HG03175 (cell line): Measurements from ENCODE around the gene PRKCG.
"Not testable (repeated sequence)": the region's sequence is repeated elsewhere in the genome, so short reads cannot be mapped to it uniquely, and the experiment has no call there.

Experiments
- ATAC-seq: cut with Tn5 transposase; IDR thresholded peaks from one replicate; pipeline ENCODE4 v1.9.1; 2021; ENCODE audit warnings: mild to moderate bottlenecking, moderate library complexity; ENCODE audit not compliant: unreplicated experiment

PRKCG gene

DNA sequence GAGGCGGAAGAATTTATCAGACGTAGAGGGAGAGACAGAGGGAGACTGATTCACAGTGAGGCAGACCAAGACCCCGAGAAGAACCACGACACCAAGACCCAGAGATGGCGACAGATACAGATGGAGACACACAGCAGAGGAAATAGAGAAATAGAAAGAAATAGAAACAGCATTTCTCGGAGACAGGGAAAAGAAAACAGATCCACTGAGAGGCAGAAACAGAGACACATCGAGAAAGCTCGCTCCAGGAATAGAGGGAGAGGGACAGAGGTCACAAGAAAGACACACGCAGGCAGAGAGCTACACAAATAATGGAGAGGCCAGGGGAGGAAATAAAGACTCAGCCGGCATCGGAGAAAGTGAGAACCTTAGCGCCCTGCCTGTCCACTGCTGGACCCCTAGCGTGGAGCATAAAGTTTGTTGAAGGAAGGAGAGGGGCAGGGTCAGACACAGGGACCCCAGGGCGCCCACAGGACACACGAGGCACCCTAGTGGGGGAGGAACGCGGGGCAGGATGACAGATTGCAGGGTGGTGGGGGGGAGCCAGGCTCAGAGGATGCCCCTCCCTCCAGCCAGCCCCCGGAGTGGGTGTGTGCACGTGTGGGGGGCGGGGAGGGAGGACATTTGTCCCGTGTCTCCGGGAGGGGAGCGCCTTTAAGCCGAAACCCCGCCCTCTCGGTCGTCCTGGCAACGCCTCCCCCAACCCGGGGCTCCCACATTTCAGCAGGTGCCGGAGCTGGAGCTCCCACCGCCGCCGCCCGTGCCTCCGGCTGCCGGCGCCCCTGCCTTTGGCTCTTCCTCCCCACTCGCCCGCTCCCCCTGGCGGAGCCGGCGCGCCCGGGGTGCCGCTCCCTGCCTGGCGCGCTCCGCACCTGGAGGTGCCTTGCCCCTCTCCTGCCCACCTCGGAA, at the start of gene PRKCG:
Gene PRKCG, plus strand, starts transcription at position 716 of the 909 bp plus-strand sequence. CDS start 298 bp downstream, outside the sequence.
- no peak for ATAC-seq

DNA sequence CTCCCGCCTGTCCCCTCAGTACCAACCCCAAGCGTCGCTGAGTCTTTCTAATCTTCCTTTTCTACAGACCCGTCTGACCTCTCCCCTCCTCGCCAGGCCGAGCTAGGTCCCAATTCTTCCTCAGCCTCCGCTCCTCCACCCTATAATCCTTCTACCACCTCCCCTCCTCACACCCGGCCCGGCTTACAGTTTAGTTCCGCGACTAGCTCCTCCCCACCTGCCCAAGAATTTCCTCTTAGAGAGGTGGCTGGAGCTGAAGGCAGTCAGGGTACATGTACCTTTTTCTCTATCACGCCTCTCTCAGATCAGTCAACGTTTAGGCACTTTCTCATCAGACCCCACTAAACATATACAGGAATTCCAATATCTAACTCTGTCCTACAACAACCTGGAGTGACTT, 49.1 kb upstream of the PRKCG start:
- not testable (repeated sequence) for ATAC-seq

DNA sequence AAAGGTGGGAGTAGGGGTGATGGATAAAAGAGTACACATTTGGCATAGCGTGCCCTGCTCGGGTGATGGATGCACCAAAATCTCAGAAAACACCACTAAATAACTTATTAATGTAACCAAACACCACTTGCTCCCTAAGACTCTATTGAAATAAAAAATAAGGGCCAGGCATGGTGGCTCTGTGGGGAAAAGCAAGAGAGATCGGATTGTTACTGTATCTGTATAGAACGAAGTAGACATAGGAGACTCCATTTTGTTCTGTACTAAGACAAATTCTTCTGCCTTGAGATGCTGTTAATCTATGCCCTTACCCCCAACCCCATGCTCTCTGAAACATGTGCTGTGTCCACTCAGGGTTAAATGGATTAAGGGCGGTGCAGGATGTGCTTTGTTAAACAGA, 43.6 kb upstream of the PRKCG start:
- not testable (repeated sequence) for ATAC-seq

DNA sequence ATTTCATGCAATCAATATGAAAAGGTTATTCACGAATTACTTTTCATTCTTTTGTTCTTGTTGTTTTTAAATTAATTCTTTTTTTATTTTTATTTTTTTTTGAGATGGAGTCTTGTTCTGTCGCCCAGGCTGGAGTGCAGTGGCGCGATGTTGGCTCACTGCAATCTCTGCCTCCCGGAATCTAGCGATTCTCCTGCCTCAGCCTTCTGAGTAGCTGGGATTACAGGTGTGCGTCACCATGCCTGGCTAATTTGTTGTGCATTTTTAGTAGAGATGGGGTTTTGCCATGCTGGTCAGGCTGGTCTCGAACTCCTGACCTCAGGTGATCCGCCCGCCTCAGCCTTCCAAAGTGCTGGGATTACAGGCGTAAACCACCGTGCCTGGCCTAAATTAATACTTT, 41.8 kb upstream of the PRKCG start:
- ATAC-seq: not testable (repeated sequence)

DNA sequence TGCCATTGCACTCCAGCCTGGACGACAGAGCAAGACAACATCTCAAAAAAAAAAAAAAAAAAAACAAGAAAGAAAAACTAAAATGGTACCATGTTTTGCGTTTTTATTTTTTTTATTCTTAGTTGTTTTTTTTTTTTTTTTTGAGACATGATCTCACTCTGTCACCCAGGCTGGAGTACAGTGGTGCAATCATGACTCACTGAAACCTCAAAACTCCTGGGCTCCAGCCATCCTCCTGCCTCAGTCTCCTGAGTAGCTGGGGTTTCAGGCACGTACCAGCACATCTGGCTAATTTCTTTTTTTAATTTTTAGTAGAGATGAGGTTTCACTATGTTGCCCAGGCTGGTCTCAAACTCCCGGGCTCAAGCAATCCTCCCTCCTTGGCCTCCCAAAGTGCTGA, 41.1 kb upstream of the PRKCG start:
- ATAC-seq: not testable (repeated sequence)

DNA sequence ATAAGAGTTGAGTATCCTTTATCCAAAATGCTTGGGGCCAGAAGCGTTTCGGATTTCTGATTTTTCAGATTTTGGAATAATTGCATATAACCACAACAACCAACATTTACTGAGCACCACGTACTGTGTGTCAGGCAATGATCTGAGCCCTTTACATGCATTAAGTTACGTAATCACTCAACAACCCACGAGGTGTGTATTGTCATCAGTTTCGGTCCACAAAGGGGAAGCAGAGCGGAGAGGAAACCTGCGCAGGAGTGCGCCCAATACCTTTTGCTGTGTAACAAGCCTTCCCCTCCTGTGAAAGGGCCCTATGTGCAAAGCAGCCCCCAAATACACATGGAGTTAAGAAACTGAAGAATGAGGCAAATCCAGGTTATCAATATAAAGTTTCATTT, 37.1 kb upstream of the PRKCG start:
- no peak for ATAC-seq

DNA sequence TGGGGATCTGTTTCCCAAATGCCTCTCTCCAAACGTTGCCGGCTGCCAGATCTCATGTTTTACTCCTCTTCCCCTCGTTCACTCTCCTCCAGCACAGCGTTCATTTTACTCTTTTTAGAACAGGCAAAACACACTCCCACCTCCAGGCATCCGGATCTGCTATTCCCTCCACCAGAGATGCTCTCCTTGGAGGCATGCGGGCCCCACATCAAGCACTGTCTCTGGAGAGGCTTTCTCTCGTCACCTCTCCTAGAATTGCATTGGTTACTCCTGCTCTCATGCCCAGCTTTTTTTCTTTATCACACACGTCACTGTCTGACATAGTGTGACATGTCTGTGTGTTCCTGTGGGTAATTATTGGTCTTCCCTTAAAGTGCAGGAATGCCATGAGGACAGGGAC, 34.4 kb upstream of the PRKCG start:
- no peak for ATAC-seq

DNA sequence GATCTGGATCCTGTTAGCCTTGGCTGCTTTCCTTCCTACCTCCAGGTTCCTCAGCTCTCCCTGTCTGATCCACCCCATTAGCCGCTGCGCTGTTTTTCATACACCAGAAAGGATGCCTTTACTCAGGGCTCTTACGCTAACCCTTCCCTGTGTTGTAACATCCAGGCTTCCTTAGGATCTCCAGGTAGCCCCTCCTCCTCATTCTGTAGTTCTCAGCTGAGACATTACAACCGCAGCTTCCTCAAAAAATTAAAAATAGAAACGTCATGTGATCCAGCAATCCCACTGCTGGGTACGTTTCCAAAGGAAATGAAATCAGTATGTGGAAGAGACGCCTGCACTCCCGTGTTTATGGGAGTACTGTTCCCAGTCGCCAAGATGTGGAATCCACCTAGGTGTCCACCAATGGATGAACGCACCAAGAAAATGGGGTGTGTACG, 32.7 kb upstream of the PRKCG start:
- no peak for ATAC-seq

DNA sequence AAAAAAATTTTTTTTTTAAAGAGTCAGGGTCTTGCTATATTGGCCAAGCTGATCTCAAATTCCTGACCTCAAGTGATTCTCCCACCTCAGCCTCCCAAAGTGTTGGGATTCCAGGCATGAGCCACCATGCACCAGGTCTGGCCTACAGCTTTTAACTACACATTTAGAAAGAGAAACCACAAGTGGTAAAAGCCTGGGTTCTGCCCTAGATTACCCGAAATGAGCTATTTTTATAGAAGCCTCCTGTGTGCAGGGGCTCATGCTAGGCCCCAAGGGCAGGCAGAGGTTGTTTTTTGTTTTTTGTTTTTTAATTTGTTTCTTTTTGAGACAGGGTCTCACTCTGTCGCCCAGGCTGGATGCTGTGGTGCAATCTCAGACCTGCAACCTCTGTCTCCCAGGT, 28.3 kb upstream of the PRKCG start:
- no peak for ATAC-seq

DNA sequence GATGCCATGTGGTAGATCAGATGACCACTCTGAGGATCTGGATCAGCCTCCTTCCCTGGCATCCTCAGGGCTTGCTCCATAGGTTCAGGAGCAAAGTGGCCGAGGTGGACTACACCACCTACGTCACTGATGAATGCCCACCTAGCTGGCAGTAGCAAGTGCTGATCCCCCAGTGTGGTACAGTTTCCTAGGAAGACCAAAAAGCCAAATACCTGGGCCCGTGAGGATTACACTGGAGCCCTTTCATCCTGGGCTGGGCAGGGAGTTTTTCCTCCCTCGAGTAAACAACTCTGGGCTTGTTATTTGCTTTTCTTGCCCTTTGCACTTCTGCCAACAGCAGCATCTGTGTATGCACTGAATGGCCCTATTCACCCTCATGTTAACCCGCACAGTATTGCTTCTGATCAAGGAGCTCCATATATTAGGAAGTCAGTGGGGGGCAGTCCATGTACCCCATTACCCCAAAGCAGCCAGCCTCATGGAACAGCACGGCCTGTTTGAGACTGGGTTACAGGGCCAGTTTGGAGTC, 17.6 kb upstream of the PRKCG start:
- ATAC-seq: no peak

DNA sequence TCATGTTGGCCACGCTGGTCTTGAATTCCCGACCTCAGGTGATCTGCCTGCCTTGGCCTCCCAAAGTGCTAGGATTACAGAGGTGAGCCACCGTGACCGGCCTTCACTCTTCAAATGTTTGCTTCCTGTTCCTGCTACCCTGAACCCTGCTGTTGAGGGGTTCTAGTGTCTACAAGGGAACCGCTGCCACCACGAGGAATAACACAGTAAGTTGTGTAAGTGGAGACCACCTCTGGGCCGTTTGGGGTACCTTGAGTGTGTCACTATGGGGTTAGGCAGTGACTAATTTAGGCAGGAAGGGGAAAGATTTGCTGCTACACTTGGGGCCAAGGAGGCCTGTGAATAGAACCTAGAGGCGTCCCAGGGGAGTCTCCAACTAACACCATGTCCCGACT, 16.5 kb upstream of the PRKCG start:
- ATAC-seq: no peak

DNA sequence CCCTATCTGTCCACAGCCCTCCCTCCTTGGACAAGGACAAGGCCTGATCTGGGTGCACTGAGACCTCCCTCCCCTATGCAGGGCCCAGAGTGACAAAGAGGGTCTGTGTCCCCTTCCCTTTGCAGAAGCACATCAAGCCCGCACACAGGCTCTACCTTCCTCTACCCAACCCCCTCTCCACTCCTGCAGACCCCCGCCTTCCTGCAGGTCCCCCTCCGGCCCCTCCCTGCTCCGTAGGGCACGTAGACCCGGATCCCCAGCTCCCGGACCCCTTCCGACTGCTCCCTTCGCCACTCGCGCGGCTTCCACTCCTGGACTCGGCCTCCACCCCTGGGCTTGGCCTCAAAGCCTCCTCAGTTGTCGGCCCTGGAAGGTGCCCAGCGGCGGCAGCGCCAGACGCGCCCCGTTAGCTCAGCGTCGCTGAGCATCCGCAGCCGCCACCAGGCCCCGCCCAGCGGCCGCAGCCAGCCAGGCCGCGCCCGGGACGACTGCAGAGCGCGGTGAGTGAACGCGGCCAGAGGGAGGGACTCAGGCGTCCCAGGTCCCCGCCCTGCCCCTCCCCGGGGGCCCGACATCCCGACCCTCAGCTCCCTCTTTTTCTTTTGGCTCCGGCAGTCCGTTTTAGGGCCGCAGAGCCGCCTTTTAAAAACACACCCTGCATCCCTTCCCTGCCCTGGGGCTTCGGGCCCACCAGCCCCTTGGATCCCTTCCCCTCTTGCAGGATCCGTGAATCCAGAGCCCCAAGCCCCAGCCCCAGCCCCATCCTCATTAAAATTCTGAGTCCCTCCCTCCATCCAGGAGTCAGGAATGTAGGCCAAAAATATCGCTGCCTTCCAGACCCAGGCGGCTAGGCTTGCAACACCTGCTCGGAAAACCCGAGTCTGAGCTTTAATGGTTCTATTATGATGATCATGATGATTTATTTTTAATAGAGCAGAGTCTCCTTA, 15.8 kb upstream of the PRKCG start:
- peak; percentile 23 for ATAC-seq

DNA sequence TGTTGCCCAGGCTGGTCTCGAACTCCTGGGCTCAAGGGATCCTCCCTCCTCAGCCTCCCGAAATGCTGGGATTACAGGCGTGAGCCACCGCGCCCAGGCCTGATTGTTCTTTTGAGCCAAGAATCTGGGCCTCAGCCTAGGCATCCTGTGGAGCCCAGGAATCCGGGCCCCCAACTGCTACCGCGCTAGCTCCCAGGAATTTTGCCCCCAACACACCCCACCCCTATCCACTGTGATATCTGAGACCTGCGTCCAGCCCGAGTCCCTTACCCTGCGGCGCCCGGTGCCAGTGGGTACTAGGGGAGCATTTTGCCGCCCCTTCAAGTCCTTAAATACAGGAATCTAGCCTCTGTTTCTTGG, 15.2 kb upstream of the PRKCG start:
- ATAC-seq: no peak

DNA sequence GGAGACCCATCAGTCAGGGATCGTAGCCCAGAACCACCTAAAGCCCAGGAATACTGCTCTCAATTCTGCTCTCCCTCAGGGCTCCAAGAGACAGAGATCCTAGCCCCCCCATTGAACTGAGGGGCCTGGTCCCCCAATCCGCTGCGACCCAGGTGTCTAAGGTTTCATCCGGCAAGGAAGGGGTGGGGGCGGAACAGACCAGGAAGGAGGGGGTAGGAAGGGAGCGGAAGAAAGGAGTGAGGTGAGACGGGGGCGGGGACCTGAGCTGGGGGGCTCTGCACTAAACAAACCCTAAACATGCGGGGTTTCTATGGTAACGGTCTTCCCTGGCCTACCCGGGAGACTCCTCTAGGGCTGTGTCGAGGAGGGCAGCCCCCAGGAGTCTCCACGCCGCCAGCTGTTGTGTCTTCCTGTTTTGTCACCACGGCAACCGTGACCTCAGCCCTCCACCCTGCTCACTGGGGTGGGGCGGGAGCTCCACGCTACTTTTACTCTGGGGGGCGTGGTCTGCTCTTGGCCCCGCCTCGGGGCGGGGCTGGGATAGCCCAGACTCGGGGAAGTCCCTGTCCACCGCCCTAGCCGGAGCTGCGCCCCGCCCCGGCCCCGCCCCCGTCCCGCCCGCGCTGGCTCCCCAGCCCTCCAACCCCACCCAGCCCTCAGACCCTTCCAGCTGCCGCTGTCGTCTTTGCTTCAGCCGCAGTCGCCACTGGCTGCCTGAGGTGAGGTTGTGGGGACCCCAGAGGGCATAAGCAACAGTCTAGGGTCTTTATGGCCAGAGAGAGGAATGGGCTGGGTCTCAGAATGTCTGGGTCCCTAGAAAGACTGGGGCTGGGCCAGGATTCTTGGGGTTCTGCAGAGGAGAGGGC, 14.5 kb upstream of the PRKCG start, which contains the start of gene MYADM:
Gene MYADM, plus strand, starts transcription at position 659 of the 866 bp plus-strand sequence. CDS start 5,647 bp downstream, outside the sequence.
- ATAC-seq: peak; percentile 73

DNA sequence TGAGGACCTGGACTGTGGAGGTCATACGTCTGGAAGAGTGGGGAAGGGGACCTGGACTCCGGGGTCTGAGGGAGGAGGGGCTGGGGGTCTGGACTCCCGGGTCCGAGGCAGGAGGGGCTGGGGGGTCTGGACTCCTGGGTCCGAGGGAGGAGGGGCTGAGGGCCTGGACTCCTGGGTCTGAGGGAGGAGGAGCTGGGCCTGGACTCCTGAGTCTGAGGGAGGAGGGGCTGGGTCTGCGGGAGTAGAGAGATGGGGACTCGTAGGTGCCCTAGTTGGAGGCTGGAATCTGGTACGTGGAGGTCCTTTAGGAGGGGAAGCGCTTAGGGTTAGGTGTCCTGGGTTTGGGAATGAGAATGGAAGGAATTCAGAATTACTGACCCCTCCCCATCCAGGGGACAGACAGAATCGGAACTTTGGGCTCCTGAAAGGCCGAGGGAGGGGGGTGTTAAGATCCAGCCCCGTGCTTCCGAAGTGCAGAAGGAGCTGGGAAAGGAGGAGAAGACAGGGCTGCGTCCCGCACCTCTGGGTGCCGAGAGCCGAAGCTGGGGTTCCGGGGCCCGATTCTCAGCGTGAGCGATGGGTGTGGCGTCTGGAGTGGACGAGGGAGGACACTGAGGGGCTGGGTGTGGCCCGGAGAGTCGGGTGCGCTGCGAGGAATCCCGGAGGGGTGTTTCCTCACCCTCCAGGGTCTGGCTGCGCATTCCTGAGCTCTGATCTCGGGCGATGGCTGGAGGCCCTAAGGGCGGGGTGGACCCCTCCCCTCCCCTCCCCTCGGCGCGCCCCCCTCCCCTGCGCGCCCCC, 13.7 kb upstream of the PRKCG start:
- no peak for ATAC-seq

DNA sequence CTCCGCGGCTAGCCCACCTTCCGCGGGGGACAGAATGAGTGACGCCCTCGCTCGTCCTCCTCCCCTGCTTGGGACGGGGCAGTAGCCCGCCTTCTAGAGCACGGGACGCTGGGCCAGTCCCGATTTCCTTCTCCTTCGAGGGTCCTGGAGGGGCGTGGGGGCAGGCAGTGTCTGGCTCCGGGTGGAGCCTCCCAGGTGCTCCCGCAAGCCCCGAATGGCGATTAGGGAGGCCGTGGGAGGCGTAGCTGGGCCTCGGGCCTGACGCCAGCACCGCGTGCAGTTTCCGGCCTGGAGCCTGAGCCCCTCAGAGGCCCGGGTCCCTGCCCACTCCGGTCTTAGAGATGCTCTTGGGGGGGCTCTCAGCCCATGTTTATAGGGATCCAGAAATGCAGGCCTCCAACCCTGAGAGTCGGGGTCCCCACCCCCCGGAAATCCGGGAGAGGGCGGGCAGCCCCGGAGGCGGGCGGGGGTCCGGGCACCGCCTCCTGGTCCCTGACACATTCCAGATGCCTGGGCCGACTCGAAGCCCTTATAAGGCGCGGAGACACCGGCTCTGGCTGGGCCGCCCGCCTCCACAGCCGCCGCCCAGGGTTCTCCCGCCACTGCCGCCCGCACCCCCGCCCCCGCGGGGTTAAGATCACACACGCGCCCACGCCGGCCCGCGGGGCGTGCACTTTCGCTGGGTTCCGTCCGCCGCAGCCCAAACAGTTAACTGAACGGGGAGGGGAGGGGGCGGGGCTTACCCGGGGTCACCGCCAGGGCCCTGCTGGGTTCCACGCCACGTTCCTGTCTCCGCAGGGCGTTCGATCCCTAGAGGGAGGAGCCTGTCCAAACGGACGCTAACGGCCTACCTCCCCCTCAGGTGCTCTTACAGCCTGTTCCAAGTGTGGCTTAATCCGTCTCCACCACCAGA, 12.8 kb upstream of the PRKCG start:
- ATAC-seq: peak; percentile 47

DNA sequence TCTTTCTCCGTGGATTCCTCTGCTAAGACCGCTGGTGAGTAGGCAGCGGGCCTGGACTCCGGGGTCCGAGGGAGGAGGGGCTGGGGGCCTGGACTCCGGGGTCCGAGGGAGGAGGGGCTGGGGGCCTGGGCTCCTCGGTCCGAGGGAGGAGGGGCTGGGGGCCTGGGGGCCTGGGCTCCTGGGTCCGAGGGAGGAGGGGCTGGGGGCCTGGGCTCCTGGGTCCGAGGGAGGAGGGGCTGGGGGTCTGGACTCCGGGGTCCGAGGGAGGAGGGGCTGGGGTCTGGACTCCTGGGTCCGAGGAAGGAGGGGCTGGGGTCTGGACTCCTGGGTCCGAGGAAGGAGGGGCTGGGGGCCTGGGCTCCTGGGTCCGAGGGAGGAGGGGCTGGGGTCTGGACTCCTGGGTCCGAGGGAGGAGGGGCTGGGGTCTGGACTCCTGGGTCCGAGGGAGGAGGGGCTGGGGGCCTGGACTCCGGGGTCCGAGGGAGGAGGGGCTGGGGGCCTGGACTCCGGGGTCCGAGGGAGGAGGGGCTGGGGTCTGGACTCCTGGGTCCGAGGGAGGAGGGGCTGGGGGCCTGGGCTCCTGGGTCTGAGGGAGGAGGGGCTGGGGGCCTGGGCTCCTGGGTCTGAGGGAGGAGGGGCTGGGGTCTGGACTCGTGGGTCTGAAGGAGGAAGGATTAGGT, 12.1 kb upstream of the PRKCG start:
- ATAC-seq: not testable (repeated sequence)

DNA sequence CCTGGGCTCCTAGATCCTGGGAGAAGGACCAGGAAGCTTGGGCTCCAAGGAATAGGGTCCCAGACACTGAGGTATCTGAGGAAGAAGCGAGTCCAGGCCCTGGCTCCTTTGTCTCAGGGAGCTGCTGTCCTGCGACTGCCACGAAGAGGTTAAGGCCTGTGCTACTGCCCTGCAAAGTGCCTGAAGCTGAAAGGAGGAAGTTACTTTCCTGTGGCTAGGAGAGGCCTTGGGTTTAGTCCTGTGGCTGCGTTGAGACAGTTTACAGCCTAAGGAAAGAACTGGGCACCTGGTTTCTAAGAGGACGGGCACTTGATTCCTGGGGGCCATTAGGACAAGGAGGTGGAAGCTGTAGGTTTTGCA, 11.5 kb upstream of the PRKCG start:
- no peak for ATAC-seq
